GM19397 (cell line): ENCODE measurements around the gene RAI1.

Experiments used
- ATAC-seq: cut with Tn5 transposase; IDR thresholded peaks from one replicate; pipeline ENCODE4 v1.9.1; 2021; ENCODE audit warnings: mild to moderate bottlenecking, moderate library complexity; ENCODE audit not compliant: unreplicated experiment

RAI1 gene

DNA sequence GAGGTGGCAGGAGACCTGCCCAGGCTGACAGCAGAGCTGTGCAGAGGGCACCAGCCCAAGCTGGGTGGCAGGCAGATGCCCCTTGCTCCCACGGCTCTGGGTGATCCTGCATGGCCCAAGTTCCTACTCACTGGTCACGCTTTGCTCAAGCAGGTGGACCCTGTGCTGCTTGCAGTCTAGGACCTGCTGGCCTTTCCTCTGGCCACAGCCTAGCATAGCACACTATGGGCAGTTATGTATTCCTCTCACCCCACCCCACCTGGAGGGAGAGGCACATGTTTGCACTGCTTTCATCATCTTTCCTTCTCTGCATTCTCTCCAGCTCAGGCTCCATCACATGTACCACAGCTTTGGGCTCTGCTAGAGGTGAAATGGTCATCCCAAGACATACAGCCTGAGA, 175.1 kb downstream of the RAI1 start:
- ATAC-seq: no peak

GRCh38 chr17:17857496-17857895, 176.2 kb downstream of the RAI1 start:
- ATAC-seq: no peak

GRCh38 chr17:17859909-17860765, 178.9 kb downstream of the RAI1 start:
- no peak for ATAC-seq

GRCh38 chr17:17860766-17861107, 179.5 kb downstream of the RAI1 start:
- no peak for ATAC-seq
